K562 (cell line): ENCODE results near the gene VWA7. TPM values are rescaled to one million over a fixed set of nuclear protein-coding genes. Genes with fewer than 3 reads are reported as not detected.
A peak's percentile ranks its signal among the peaks of the same experiment; 100 is the strongest.

Source experiments
- ARID3A ChIP-seq: IDR thresholded peaks from 2 replicates; pipeline ENCODE4 v1.6.1; 2012; ENCODE audit warnings: low read depth, low read length, improper control_type of control experiment, borderline replicate concordance
- BRCA1 ChIP-seq, 2 experiments: fragments of 450-650 bp in 1 of 2; sonication (generic) in 1 of 2; formaldehyde crosslinking in 1 of 2; IDR thresholded peaks; 2 replicates each; pipeline versions ENCODE4 v1.5.0 to v1.6.1; 2017 to 2020; ENCODE audit warnings: mild to moderate bottlenecking in 1 of 2, missing genetic modification reagents in 1 of 2
- CCNT2 ChIP-seq: IDR thresholded peaks from 2 replicates; pipeline ENCODE4 v1.6.1; 2011; ENCODE audit warnings: borderline replicate concordance, low read depth, mild to moderate bottlenecking, moderate library complexity, mixed read lengths, low read length; ENCODE audit not compliant: insufficient read length; ENCODE audit errors: extremely low read depth
- EWSR1 ChIP-seq: fragments of 450-650 bp; IDR thresholded peaks from 2 replicates; pipeline ENCODE4 v1.6.1; 2018; ENCODE audit warnings: borderline replicate concordance, mild to moderate bottlenecking, low read depth, moderate library complexity; ENCODE audit not compliant: partially characterized antibody
- GATAD2A ChIP-seq: fragments of 450-650 bp; IDR thresholded peaks from 2 replicates; pipeline ENCODE4 v1.6.1; 2017
- GTF2F1 ChIP-seq: IDR thresholded peaks from 2 replicates; pipeline ENCODE4 v1.6.1; 2011; ENCODE audit warnings: low read depth, low read length, improper control_type of control experiment
- MBD2 ChIP-seq: sonication (generic); IDR thresholded peaks from 2 replicates; pipeline ENCODE4 v1.6.1; 2016; ENCODE audit warnings: low read depth, borderline replicate concordance
- MYC ChIP-seq, 2 experiments: fragments of 250-450 bp in 1 of 2; sonication (Bioruptor Pico) in 1 of 2; IDR thresholded peaks; 2 replicates each; pipeline versions ENCODE4 v1.5.1 to v1.6.1; 2012 to 2021; ENCODE audit warnings: low read depth in 2 of 2, borderline replicate concordance in 1 of 2, improper control_type of control experiment in 1 of 2, low read length in 1 of 2, mild to moderate bottlenecking in 1 of 2, moderate library complexity in 1 of 2
- NCOA6 ChIP-seq: fragments of 450-650 bp; IDR thresholded peaks from 2 replicates; pipeline ENCODE4 v1.6.1; 2017; ENCODE audit warnings: mild to moderate bottlenecking
- NONO ChIP-seq, 2 experiments: fragments of 200-400 bp in 1 of 2; fragments of 450-650 bp in 1 of 2; formaldehyde crosslinking in 1 of 2; IDR thresholded peaks; 2 replicates each; pipeline ENCODE4 v1.6.1; 2017; ENCODE audit warnings: low read depth in 2 of 2, mild to moderate bottlenecking in 2 of 2, moderate library complexity in 2 of 2, low read length in 1 of 2
- SLC30A9 ChIP-seq: fragments of 250-450 bp; sonication (Bioruptor Pico); IDR thresholded peaks from 2 replicates; pipeline ENCODE4 v1.8.0; 2022; ENCODE audit warnings: mild to moderate bottlenecking, moderate library complexity
- TFAM ChIP-seq: fragments of 250-450 bp; sonication (Bioruptor Pico); conservative IDR thresholded peaks from 2 replicates; pipeline ENCODE4 v1.5.0; 2021; ENCODE audit warnings: mild to moderate bottlenecking, moderate library complexity
- ZNF77 ChIP-seq: fragments of 250-450 bp; sonication (Bioruptor Pico); IDR thresholded peaks from 2 replicates; pipeline ENCODE4 v1.5.0; 2020
- polyA plus RNA-seq, 8 experiments: library from polyadenylated mRNA; depleted of rRNA in 4 of 8; stranded (reverse) in 5 of 8; unstranded in 3 of 8; fragments of >200 nt; fragmentation: Nextera tagmentation in 2 of 8; fragmentation: Illumina TruSeq in 1 of 8; extraction: Ambion mirVana in 2 of 8; extraction: Trizol in 1 of 8; gene quantifications; 2 replicates each; pipeline versions ENCODE4 v1.2.1 to v1.2.3, GENCODE V29; 2011 to 2014; ENCODE audit warnings: inconsistent platforms in 1 of 8, missing spikeins in 1 of 8
- total RNA-seq, 7 experiments: library from RNA; depleted of rRNA in 6 of 7; stranded (reverse); fragments of >200 nt in 6 of 7; fragmentation: Illumina TruSeq in 2 of 7; extraction: Trizol in 2 of 7; gene quantifications; 2 replicates each; pipeline versions ENCODE4 v1.2.1 to v1.2.3, GENCODE V29; 2011 to 2021; ENCODE audit warnings: low replicate concordance in 1 of 7
- TF ChIP-seq, protein P1 (sequence below): fragments of 450-650 bp; IDR thresholded peaks from 2 replicates; pipeline ENCODE4 v1.6.1; 2016; ENCODE audit warnings: mild to moderate bottlenecking, moderate library complexity

The VWA7 gene
- total and polyA plus RNA-seq, 9 of the 15 experiments (the other 6 are each of a cell fraction or from before 2014, with no cell fraction given) = 0.18 to 2.9 (median 0.95) TPM

GRCh38 chr6:31821301-31822035 lies 44.3 kb upstream of the VWA7 start (continued):
- TF ChIP-seq, protein P1, sequence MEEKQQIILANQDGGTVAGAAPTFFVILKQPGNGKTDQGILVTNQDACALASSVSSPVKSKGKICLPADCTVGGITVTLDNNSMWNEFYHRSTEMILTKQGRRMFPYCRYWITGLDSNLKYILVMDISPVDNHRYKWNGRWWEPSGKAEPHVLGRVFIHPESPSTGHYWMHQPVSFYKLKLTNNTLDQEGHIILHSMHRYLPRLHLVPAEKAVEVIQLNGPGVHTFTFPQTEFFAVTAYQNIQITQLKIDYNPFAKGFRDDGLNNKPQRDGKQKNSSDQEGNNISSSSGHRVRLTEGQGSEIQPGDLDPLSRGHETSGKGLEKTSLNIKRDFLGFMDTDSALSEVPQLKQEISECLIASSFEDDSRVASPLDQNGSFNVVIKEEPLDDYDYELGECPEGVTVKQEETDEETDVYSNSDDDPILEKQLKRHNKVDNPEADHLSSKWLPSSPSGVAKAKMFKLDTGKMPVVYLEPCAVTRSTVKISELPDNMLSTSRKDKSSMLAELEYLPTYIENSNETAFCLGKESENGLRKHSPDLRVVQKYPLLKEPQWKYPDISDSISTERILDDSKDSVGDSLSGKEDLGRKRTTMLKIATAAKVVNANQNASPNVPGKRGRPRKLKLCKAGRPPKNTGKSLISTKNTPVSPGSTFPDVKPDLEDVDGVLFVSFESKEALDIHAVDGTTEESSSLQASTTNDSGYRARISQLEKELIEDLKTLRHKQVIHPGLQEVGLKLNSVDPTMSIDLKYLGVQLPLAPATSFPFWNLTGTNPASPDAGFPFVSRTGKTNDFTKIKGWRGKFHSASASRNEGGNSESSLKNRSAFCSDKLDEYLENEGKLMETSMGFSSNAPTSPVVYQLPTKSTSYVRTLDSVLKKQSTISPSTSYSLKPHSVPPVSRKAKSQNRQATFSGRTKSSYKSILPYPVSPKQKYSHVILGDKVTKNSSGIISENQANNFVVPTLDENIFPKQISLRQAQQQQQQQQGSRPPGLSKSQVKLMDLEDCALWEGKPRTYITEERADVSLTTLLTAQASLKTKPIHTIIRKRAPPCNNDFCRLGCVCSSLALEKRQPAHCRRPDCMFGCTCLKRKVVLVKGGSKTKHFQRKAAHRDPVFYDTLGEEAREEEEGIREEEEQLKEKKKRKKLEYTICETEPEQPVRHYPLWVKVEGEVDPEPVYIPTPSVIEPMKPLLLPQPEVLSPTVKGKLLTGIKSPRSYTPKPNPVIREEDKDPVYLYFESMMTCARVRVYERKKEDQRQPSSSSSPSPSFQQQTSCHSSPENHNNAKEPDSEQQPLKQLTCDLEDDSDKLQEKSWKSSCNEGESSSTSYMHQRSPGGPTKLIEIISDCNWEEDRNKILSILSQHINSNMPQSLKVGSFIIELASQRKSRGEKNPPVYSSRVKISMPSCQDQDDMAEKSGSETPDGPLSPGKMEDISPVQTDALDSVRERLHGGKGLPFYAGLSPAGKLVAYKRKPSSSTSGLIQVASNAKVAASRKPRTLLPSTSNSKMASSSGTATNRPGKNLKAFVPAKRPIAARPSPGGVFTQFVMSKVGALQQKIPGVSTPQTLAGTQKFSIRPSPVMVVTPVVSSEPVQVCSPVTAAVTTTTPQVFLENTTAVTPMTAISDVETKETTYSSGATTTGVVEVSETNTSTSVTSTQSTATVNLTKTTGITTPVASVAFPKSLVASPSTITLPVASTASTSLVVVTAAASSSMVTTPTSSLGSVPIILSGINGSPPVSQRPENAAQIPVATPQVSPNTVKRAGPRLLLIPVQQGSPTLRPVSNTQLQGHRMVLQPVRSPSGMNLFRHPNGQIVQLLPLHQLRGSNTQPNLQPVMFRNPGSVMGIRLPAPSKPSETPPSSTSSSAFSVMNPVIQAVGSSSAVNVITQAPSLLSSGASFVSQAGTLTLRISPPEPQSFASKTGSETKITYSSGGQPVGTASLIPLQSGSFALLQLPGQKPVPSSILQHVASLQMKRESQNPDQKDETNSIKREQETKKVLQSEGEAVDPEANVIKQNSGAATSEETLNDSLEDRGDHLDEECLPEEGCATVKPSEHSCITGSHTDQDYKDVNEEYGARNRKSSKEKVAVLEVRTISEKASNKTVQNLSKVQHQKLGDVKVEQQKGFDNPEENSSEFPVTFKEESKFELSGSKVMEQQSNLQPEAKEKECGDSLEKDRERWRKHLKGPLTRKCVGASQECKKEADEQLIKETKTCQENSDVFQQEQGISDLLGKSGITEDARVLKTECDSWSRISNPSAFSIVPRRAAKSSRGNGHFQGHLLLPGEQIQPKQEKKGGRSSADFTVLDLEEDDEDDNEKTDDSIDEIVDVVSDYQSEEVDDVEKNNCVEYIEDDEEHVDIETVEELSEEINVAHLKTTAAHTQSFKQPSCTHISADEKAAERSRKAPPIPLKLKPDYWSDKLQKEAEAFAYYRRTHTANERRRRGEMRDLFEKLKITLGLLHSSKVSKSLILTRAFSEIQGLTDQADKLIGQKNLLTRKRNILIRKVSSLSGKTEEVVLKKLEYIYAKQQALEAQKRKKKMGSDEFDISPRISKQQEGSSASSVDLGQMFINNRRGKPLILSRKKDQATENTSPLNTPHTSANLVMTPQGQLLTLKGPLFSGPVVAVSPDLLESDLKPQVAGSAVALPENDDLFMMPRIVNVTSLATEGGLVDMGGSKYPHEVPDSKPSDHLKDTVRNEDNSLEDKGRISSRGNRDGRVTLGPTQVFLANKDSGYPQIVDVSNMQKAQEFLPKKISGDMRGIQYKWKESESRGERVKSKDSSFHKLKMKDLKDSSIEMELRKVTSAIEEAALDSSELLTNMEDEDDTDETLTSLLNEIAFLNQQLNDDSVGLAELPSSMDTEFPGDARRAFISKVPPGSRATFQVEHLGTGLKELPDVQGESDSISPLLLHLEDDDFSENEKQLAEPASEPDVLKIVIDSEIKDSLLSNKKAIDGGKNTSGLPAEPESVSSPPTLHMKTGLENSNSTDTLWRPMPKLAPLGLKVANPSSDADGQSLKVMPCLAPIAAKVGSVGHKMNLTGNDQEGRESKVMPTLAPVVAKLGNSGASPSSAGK = no peak
- TF ChIP-seq BRCA1 (IDR thresholded peaks at IDR 0.05) (no peak), BRCA1 (CRISPR knock-in tag; IDR thresholded peaks at IDR 0.05) (no peak), GTF2F1 (no peak), TFAM (CRISPR knock-in tag) (no peak), MBD2 (no peak), NONO (IDR thresholded peaks at IDR 0.05; ENCODE audit: low read depth in 2 of 2, low read length in 1 of 2) (no peak), EWSR1 (no peak), CCNT2 (peak; percentile 79), ARID3A (no peak), MYC (IDR thresholded peaks at IDR 0.05; ENCODE audit: low read depth, low read length) (no peak; the same call in 1 of the 2 replicates), MYC (CRISPR knock-in tag; IDR thresholded peaks at IDR 0.05; ENCODE audit: borderline replicate concordance, low read depth) (peak; percentile 77; the same call in 1 of the 2 replicates), NCOA6 (no peak), GATAD2A (no peak), ZNF77 (CRISPR knock-in tag) (no peak), SLC30A9 (no peak)
